HEK293 (cell line): ENCODE results near the gene CCIN.

Experiments
- CTCF ChIA-PET: fragments of 350-600 bp; formaldehyde crosslinking; extraction: SDS; loops from one replicate; lab custom pipeline; 2021; ENCODE audit warnings: antibody characterized with exemption; lab: Yijun Ruan, JAX
- POLR2A ChIA-PET: fragments of 300-600 bp; formaldehyde crosslinking; extraction: SDS; loops from one replicate; lab custom pipeline; 2020; ENCODE audit warnings: antibody characterized with exemption, inconsistent platforms; lab: Yijun Ruan, JAX
- H3K27ac ChIP-seq: fragments of 200-500 bp; sonication (Bioruptor generic); 2 replicates; pipeline ENCODE4 v1.5.1; 2014; ENCODE audit warnings: low read depth, low read length, control low read depth, inconsistent platforms; ENCODE audit errors: extremely low read depth
- H3K36me3 ChIP-seq, 2 experiments: fragments of 200-500 bp in 1 of 2; sonication (Bioruptor generic) in 1 of 2; 1 replicate in 1 of 2; 2 replicates in 1 of 2; pipeline ENCODE4 v1.5.1; 2014 to 2017; ENCODE audit warnings: inconsistent platforms in 2 of 2, low read length in 2 of 2; ENCODE audit not compliant: control insufficient read depth in 2 of 2, insufficient read depth in 1 of 2
- H3K4me1 ChIP-seq: fragments of 200-500 bp; sonication (Bioruptor generic); 2 replicates; pipeline ENCODE4 v1.5.1; 2014; ENCODE audit warnings: mild to moderate bottlenecking, low read length, inconsistent platforms; ENCODE audit not compliant: control insufficient read depth, insufficient read depth
- H3K4me3 ChIP-seq: 2 replicates; pipeline ENCODE4 v1.5.1; 2011; ENCODE audit warnings: low read depth, mild to moderate bottlenecking, control low read depth, low read length, moderate library complexity
- H3K9me3 ChIP-seq: fragments of 200-500 bp; sonication (Bioruptor generic); 2 replicates; pipeline ENCODE4 v1.5.1; 2014; ENCODE audit warnings: low read depth, low read length, inconsistent platforms; ENCODE audit not compliant: control insufficient read depth, insufficient read depth
- GLIS1 ChIP-seq: fragments of 450-650 bp; formaldehyde crosslinking; IDR thresholded peaks from 2 replicates; pipeline ENCODE4 v1.5.1; 2016; ENCODE audit warnings: missing biosample characterization, missing genetic modification characterization
- GLIS2 ChIP-seq: fragments of 450-650 bp; formaldehyde crosslinking; IDR thresholded peaks from 2 replicates; pipeline ENCODE4 v1.5.1; 2016; ENCODE audit warnings: missing biosample characterization, missing genetic modification characterization
- HOXD13 ChIP-seq: sonication (generic); formaldehyde crosslinking; IDR thresholded peaks from 2 replicates; pipeline ENCODE4 v1.8.0; 2022; ENCODE audit warnings: missing genetic modification reagents, borderline replicate concordance
- KLF16 ChIP-seq: fragments of 450-650 bp; formaldehyde crosslinking; IDR thresholded peaks from 2 replicates; pipeline ENCODE4 v1.5.1; 2017; ENCODE audit warnings: missing biosample characterization, missing genetic modification characterization
- ZBTB1 ChIP-seq: fragments of 450-650 bp; formaldehyde crosslinking; IDR thresholded peaks from 2 replicates; pipeline ENCODE4 v1.5.1; 2016; ENCODE audit warnings: missing biosample characterization, missing genetic modification characterization
- ZBTB48 ChIP-seq: fragments of 450-650 bp; formaldehyde crosslinking; IDR thresholded peaks from 2 replicates; pipeline ENCODE4 v1.5.1; 2016; ENCODE audit warnings: missing biosample characterization, missing genetic modification characterization
- ZBTB6 ChIP-seq: fragments of 450-650 bp; formaldehyde crosslinking; IDR thresholded peaks from 2 replicates; pipeline ENCODE4 v1.5.1; 2017; ENCODE audit warnings: missing biosample characterization, missing genetic modification characterization
- ZNF112 ChIP-seq: fragments of 450-650 bp; formaldehyde crosslinking; IDR thresholded peaks from 2 replicates; pipeline ENCODE4 v1.5.0; 2017; ENCODE audit warnings: missing biosample characterization, missing genetic modification characterization
- ZNF202 ChIP-seq: fragments of 450-650 bp; formaldehyde crosslinking; IDR thresholded peaks from 2 replicates; pipeline ENCODE4 v1.5.1; 2016; ENCODE audit warnings: missing biosample characterization, missing genetic modification characterization, borderline replicate concordance
- ZNF211 ChIP-seq: fragments of 450-650 bp; formaldehyde crosslinking; IDR thresholded peaks from 2 replicates; pipeline ENCODE4 v1.5.1; 2016; ENCODE audit warnings: low read depth, missing biosample characterization, missing genetic modification characterization
- ZNF292 ChIP-seq: fragments of 450-650 bp; formaldehyde crosslinking; IDR thresholded peaks from 2 replicates; pipeline ENCODE4 v1.5.1; 2016; ENCODE audit warnings: low read depth, missing biosample characterization, missing genetic modification characterization, borderline replicate concordance
- ZNF350 ChIP-seq: fragments of 450-650 bp; formaldehyde crosslinking; IDR thresholded peaks from 2 replicates; pipeline ENCODE4 v1.5.0; 2017; ENCODE audit warnings: missing biosample characterization, mild to moderate bottlenecking, missing genetic modification characterization
- ZNF521 ChIP-seq: fragments of 450-650 bp; formaldehyde crosslinking; IDR thresholded peaks from 2 replicates; pipeline ENCODE4 v1.5.1; 2017; ENCODE audit warnings: missing biosample characterization, mild to moderate bottlenecking, missing genetic modification characterization
- ZNF529 ChIP-seq: fragments of 450-650 bp; formaldehyde crosslinking; IDR thresholded peaks from 2 replicates; pipeline ENCODE4 v1.5.1; 2017; ENCODE audit warnings: missing genetic modification characterization, missing biosample characterization; ENCODE audit not compliant: insufficient replicate concordance
- ZNF792 ChIP-seq: fragments of 450-650 bp; formaldehyde crosslinking; IDR thresholded peaks from 2 replicates; pipeline ENCODE4 v1.5.1; 2016; ENCODE audit warnings: missing biosample characterization, missing genetic modification characterization
- ZNF843 ChIP-seq: fragments of 450-650 bp; formaldehyde crosslinking; IDR thresholded peaks from 2 replicates; pipeline ENCODE4 v1.5.1; 2016; ENCODE audit warnings: missing biosample characterization, missing genetic modification characterization
- ZSCAN4 ChIP-seq: fragments of 450-650 bp; formaldehyde crosslinking; IDR thresholded peaks from 2 replicates; pipeline ENCODE4 v1.5.1; 2017; ENCODE audit warnings: missing biosample characterization, missing genetic modification characterization
- ZSCAN5A ChIP-seq: fragments of 450-650 bp; formaldehyde crosslinking; IDR thresholded peaks from 2 replicates; pipeline ENCODE4 v1.5.1; 2016; ENCODE audit warnings: missing biosample characterization, missing genetic modification characterization
- ZXDB ChIP-seq: fragments of 450-650 bp; formaldehyde crosslinking; IDR thresholded peaks from 2 replicates; pipeline ENCODE4 v1.5.1; 2016; ENCODE audit warnings: missing biosample characterization, missing genetic modification characterization
- TF ChIP-seq, protein P1 (sequence below): fragments of 450-650 bp; IDR thresholded peaks from 2 replicates; pipeline ENCODE4 v1.5.1; 2018; ENCODE audit warnings: missing biosample characterization, missing genetic modification characterization
- TF ChIP-seq, protein P2 (sequence below): fragments of 450-650 bp; IDR thresholded peaks from 2 replicates; pipeline ENCODE4 v1.5.1; 2018; ENCODE audit warnings: missing biosample characterization, mild to moderate bottlenecking, missing genetic modification characterization
- TF ChIP-seq, protein P3 (sequence below): fragments of 450-650 bp; formaldehyde crosslinking; IDR thresholded peaks from 2 replicates; pipeline ENCODE4 v1.5.1; 2016; ENCODE audit warnings: missing biosample characterization, missing genetic modification characterization
- TF ChIP-seq, protein P4 (sequence below): fragments of 450-650 bp; formaldehyde crosslinking; IDR thresholded peaks from 2 replicates; pipeline ENCODE4 v1.5.1; 2017; ENCODE audit warnings: missing biosample characterization, missing genetic modification characterization

CCIN gene

GRCh38 chr9:36128349-36128748 lies 40.8 kb upstream of the CCIN start:
- no peak for TF ChIP-seq GLIS2
- no peak for TF ChIP-seq ZNF292 (tag by site-specific recombination)
- no peak for TF ChIP-seq GLIS1 (tag by site-specific recombination)
- TF ChIP-seq, protein P1, sequence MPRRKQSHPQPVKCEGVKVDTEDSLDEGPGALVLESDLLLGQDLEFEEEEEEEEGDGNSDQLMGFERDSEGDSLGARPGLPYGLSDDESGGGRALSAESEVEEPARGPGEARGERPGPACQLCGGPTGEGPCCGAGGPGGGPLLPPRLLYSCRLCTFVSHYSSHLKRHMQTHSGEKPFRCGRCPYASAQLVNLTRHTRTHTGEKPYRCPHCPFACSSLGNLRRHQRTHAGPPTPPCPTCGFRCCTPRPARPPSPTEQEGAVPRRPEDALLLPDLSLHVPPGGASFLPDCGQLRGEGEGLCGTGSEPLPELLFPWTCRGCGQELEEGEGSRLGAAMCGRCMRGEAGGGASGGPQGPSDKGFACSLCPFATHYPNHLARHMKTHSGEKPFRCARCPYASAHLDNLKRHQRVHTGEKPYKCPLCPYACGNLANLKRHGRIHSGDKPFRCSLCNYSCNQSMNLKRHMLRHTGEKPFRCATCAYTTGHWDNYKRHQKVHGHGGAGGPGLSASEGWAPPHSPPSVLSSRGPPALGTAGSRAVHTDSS (tag by site-specific recombination), result no peak
- no peak for TF ChIP-seq ZNF112
- TF ChIP-seq ZSCAN5A (tag by site-specific recombination), result no peak
- TF ChIP-seq ZNF521 (tag by site-specific recombination), result no peak
- TF ChIP-seq ZNF350 (tag by site-specific recombination), result no peak
- TF ChIP-seq ZBTB1 (tag by site-specific recombination), result no peak
- no peak for TF ChIP-seq HOXD13 (CRISPR knock-in tag)
- TF ChIP-seq, protein P2, sequence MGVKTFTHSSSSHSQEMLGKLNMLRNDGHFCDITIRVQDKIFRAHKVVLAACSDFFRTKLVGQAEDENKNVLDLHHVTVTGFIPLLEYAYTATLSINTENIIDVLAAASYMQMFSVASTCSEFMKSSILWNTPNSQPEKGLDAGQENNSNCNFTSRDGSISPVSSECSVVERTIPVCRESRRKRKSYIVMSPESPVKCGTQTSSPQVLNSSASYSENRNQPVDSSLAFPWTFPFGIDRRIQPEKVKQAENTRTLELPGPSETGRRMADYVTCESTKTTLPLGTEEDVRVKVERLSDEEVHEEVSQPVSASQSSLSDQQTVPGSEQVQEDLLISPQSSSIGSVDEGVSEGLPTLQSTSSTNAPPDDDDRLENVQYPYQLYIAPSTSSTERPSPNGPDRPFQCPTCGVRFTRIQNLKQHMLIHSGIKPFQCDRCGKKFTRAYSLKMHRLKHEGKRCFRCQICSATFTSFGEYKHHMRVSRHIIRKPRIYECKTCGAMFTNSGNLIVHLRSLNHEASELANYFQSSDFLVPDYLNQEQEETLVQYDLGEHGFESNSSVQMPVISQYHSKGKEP (tag by site-specific recombination), result no peak
- TF ChIP-seq ZBTB6, result no peak
- no peak for TF ChIP-seq ZNF792
- TF ChIP-seq ZSCAN4, result no peak
- H3K36me3 ChIP-seq, result no peaks in the 10 kb centered on the region
- CTCF ChIA-PET, result interaction anchor here (0.6 to 1.0 kb wide), 2 partner anchors 9 to 12 kb away, joined by 3 read pairs; no protein-coding TSS in a partner anchor
- H3K27ac ChIP-seq, result no peak overlapping the region
- no peaks in the 10 kb centered on the region for H3K9me3 ChIP-seq
- H3K4me3 ChIP-seq, result no peak overlapping the region
- no peaks in the 10 kb centered on the region for H3K4me1 ChIP-seq
- POLR2A ChIA-PET, result no interaction called here

DNA sequence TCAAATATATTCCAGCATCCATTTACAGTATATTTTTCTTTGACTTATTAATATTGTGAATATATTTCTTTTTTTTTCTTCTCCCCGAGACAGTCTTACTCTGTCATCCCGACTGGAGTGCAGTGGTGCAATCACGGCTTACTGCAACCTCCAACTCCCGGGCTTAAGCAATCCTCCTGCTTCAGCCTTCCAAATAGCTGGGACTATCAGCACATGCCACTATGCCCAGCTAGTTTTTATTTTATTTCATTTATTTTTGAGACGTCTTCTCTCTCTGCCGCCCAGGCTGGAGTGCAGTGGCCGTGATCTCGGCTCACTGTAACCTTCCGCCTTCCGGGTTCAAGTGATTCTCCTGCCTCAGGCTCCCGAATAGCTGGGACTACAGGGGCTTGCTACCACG lies 40.0 kb upstream of the CCIN start:
- Histone ChIP-seq H3K4me1 (no peaks in the 10 kb centered on the region), H3K36me3 (no peaks in the 10 kb centered on the region), H3K4me3 (no peak overlapping the region), H3K27ac (no peak overlapping the region), H3K9me3 (no peaks in the 10 kb centered on the region)
- CTCF ChIA-PET, result interaction anchor here (1.0 to 1.6 kb wide), 2 partner anchors 25 to 38 kb away, joined by 5 to 9 read pairs; no protein-coding TSS in a partner anchor
- POLR2A ChIA-PET, result interaction anchor here (0.6 to 1.5 kb wide), 2 partner anchors 61 to 68 kb away, joined by 4 to 7 read pairs; partner anchors contain the start of gene CLTA
- no peak for TF ChIP-seq ZNF529 (tag by site-specific recombination)
- TF ChIP-seq, protein P3, sequence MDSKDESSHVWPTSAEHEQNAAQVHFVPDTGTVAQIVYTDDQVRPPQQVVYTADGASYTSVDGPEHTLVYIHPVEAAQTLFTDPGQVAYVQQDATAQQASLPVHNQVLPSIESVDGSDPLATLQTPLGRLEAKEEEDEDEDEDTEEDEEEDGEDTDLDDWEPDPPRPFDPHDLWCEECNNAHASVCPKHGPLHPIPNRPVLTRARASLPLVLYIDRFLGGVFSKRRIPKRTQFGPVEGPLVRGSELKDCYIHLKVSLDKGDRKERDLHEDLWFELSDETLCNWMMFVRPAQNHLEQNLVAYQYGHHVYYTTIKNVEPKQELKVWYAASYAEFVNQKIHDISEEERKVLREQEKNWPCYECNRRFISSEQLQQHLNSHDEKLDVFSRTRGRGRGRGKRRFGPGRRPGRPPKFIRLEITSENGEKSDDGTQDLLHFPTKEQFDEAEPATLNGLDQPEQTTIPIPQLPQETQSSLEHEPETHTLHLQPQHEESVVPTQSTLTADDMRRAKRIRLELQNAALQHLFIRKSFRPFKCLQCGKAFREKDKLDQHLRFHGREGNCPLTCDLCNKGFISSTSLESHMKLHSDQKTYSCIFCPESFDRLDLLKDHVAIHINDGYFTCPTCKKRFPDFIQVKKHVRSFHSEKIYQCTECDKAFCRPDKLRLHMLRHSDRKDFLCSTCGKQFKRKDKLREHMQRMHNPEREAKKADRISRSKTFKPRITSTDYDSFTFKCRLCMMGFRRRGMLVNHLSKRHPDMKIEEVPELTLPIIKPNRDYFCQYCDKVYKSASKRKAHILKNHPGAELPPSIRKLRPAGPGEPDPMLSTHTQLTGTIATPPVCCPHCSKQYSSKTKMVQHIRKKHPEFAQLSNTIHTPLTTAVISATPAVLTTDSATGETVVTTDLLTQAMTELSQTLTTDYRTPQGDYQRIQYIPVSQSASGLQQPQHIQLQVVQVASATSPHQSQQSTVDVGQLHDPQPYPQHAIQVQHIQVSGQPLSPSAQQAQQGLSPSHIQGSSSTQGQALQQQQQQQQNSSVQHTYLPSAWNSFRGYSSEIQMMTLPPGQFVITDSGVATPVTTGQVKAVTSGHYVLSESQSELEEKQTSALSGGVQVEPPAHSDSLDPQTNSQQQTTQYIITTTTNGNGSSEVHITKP, result no peak
- TF ChIP-seq ZBTB48 (tag by site-specific recombination), result no peak
- TF ChIP-seq, protein P4, sequence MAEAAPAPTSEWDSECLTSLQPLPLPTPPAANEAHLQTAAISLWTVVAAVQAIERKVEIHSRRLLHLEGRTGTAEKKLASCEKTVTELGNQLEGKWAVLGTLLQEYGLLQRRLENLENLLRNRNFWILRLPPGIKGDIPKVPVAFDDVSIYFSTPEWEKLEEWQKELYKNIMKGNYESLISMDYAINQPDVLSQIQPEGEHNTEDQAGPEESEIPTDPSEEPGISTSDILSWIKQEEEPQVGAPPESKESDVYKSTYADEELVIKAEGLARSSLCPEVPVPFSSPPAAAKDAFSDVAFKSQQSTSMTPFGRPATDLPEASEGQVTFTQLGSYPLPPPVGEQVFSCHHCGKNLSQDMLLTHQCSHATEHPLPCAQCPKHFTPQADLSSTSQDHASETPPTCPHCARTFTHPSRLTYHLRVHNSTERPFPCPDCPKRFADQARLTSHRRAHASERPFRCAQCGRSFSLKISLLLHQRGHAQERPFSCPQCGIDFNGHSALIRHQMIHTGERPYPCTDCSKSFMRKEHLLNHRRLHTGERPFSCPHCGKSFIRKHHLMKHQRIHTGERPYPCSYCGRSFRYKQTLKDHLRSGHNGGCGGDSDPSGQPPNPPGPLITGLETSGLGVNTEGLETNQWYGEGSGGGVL (tag by site-specific recombination), result no peak
- no peak for TF ChIP-seq KLF16 (tag by site-specific recombination)
- TF ChIP-seq ZNF843 (tag by site-specific recombination), result no peak
- no peak for TF ChIP-seq ZNF202 (tag by site-specific recombination)
- no peak for TF ChIP-seq ZXDB (tag by site-specific recombination)
- TF ChIP-seq ZNF211, result no peak
